ENCODE results near the gene NRG2.

The NRG2 gene

DNA sequence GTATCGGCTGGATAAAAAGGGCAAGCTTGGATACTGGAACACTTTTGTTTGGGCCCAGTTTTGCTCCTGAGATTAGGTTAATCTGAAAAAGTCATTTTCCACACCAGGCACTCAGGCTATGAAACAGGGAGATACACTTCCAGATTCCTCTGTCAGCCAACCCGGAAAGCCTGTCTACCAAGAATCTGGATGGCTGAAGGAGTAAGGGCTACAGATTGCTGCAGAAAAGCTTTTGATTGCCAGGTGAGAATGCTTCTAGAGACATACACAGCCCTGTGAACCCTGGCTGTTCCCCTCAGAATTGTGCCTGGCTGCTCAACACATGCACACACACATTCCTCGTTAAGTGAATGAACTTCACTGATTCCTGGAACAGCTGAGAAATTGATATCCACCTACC is 133.1 kb downstream of the NRG2 start:
- H2AFZ ChIP-seq: no peak overlapping the region
- H3K27me3 ChIP-seq (ENCODE audit: control insufficient read depth, insufficient read depth, low read length): peaks cover under 1% of the 10 kb centered on the region
- no peak overlapping the region for H3K9ac ChIP-seq
- peaks cover 4% of the 10 kb centered on the region for H3K4me1 ChIP-seq
- no peaks in the 10 kb centered on the region for H3K9me3 ChIP-seq (ENCODE audit: control insufficient read depth, low read length)
- no peak overlapping the region for H3K4me2 ChIP-seq (ENCODE audit: low read length)
- no peak overlapping the region for H3K4me3 ChIP-seq (ENCODE audit: low read depth, low read length)
- no peaks in the 10 kb centered on the region for H3K79me2 ChIP-seq
- H3K36me3 ChIP-seq (ENCODE audit: control insufficient read depth, insufficient read depth, low read length): no peaks in the 10 kb centered on the region
- H3K27ac ChIP-seq: no peak overlapping the region
- TF ChIP-seq, protein P1, sequence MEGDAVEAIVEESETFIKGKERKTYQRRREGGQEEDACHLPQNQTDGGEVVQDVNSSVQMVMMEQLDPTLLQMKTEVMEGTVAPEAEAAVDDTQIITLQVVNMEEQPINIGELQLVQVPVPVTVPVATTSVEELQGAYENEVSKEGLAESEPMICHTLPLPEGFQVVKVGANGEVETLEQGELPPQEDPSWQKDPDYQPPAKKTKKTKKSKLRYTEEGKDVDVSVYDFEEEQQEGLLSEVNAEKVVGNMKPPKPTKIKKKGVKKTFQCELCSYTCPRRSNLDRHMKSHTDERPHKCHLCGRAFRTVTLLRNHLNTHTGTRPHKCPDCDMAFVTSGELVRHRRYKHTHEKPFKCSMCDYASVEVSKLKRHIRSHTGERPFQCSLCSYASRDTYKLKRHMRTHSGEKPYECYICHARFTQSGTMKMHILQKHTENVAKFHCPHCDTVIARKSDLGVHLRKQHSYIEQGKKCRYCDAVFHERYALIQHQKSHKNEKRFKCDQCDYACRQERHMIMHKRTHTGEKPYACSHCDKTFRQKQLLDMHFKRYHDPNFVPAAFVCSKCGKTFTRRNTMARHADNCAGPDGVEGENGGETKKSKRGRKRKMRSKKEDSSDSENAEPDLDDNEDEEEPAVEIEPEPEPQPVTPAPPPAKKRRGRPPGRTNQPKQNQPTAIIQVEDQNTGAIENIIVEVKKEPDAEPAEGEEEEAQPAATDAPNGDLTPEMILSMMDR (IDR thresholded peaks at IDR 0.05): no peak

DNA sequence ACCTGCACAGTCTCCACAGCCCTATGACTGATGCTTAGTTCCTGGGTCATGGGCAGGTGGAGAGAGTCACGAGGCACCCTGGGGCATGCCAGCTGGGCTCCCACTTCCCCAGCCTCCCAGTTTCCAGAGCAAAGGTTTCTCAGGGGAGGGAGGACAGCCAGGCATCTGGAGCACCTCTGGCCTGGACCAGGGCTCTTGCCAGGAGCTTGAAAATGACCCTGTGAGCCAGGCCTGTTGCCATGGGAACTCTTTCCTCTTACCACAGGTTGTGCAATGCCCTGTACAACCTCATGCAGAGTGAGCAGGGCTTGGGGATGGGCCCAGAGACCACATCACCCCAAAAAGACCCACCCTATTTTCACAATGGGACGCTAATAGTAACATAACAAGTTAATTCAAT is 134.3 kb downstream of the NRG2 start:
- H3K79me2 ChIP-seq: peaks cover 2% of the 10 kb centered on the region
- peaks cover 11% of the 10 kb centered on the region for H3K4me1 ChIP-seq
- no peaks in the 10 kb centered on the region for H3K9me3 ChIP-seq (ENCODE audit: control insufficient read depth, low read length)
- H3K36me3 ChIP-seq (ENCODE audit: control insufficient read depth, insufficient read depth, low read length): no peaks in the 10 kb centered on the region
- no peak overlapping the region for H3K4me2 ChIP-seq (ENCODE audit: low read length)
- H3K27ac ChIP-seq: no peak overlapping the region
- no peak overlapping the region for H3K9ac ChIP-seq
- TF ChIP-seq, protein P1 (IDR thresholded peaks at IDR 0.05): no peak
- peaks cover 7% of the 10 kb centered on the region for H3K27me3 ChIP-seq (ENCODE audit: control insufficient read depth, insufficient read depth, low read length)
- H2AFZ ChIP-seq: no peak overlapping the region
- no peak overlapping the region for H3K4me3 ChIP-seq (ENCODE audit: low read depth, low read length)

DNA sequence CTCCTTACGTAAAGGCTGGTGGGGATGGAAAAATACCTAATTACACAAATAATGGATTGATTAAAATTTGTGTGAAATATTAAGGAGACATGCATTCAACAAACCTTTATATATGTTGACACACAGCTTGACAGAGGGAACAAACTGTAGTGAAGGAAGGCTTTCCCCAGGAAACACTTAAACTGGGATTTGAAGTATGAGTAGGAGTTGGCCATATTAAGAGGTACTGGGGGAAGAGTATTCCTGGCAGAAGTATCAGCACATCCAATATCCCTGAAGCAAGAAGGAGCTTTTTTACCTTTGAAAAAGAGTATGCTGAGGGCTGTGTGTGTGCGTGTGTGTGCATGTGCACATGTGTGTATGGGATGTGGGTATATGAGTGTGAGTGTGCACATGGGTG is 136.4 kb downstream of the NRG2 start:
- TF ChIP-seq, protein P1 (IDR thresholded peaks at IDR 0.05): no peak
- H2AFZ ChIP-seq: no peak overlapping the region
- H3K4me3 ChIP-seq (ENCODE audit: low read depth, low read length): no peak overlapping the region
- H3K79me2 ChIP-seq: peaks cover 13% of the 10 kb centered on the region
- peaks cover 7% of the 10 kb centered on the region for H3K27me3 ChIP-seq (ENCODE audit: control insufficient read depth, insufficient read depth, low read length)
- H3K4me1 ChIP-seq: peaks cover 11% of the 10 kb centered on the region
- H3K4me2 ChIP-seq (ENCODE audit: low read length): no peak overlapping the region
- H3K27ac ChIP-seq: no peak overlapping the region
- H3K36me3 ChIP-seq (ENCODE audit: control insufficient read depth, insufficient read depth, low read length): no peaks in the 10 kb centered on the region
- H3K9me3 ChIP-seq (ENCODE audit: control insufficient read depth, low read length): no peaks in the 10 kb centered on the region
- H3K9ac ChIP-seq: no peak overlapping the region

DNA sequence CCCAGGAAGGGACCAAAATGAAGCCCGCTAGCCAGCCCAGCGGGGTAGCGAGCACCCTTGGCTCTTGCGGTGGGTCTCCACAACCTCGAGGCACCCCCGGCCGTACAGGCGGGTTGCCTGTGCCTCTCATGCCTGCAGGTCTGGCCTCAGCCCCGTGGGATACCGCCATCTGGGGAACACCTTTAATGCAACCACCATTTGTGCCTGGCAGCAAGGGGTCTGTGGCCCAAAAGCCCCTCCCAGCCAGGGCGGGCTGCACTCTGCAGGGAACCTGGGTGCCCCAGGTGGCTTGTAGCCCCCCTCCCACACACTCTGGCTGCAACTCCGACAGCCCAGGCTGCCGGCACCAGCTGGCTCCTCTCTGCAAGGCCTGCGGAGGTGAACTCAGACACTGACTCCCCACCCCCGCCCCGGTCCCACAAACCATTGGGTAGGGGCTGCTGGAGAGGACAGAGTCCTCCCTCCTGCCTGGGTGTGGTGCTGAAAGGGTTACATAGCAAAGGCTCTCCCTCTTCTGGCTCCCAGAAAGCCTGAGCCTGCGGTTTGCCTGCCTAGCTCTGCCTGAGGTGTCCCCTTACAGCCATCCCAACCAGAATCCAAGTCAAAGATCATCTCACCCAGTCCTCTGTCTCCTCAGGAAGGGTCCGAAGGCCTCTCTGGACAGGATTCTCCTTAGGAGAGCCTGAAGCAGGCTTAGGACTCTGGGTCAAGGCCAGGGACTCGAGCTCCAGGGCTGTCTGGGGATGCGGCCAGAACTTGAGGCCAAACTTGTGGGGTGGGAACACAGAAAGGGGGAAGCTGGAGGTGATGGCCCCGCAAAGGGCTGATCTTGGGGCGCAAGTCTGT is 138.1 kb downstream of the NRG2 start:
- H3K4me2 ChIP-seq (ENCODE audit: low read length): no peak overlapping the region
- TF ChIP-seq, protein P1 (IDR thresholded peaks at IDR 0.05): no peak
- H3K79me2 ChIP-seq: peaks cover 13% of the 10 kb centered on the region
- H3K9ac ChIP-seq: no peak overlapping the region
- H3K27me3 ChIP-seq (ENCODE audit: control insufficient read depth, insufficient read depth, low read length): peaks cover 7% of the 10 kb centered on the region
- peaks cover 11% of the 10 kb centered on the region for H3K4me1 ChIP-seq
- no peaks in the 10 kb centered on the region for H3K9me3 ChIP-seq (ENCODE audit: control insufficient read depth, low read length)
- H3K4me3 ChIP-seq (ENCODE audit: low read depth, low read length): no peak overlapping the region
- H2AFZ ChIP-seq: peak overlapping the region; percentile 63
- H3K27ac ChIP-seq: no peak overlapping the region
- H3K36me3 ChIP-seq (ENCODE audit: control insufficient read depth, insufficient read depth, low read length): no peaks in the 10 kb centered on the region

DNA sequence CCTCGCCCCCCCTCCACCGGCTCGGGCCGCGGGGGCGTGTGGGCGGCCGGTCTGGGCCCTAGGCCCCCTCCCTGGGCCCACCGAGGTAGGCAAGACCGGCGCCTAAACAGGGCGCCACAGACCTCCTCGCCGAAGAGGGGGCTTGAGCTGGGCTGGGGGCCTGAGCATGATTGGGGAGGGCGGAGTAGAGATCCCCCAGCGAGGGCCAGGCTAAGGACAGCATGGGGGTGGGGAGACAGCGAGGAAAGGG is 138.6 kb downstream of the NRG2 start:
- Histone ChIP-seq H3K4me1 (peaks cover 11% of the 10 kb centered on the region), H3K27ac (no peak overlapping the region), H3K79me2 (peaks cover 13% of the 10 kb centered on the region), H3K9me3 (ENCODE audit: control insufficient read depth, low read length) (no peaks in the 10 kb centered on the region), H2AFZ (peak overlapping the region; percentile 63), H3K4me3 (ENCODE audit: low read depth, low read length) (peak overlapping the region; percentile 7), H3K9ac (no peak overlapping the region), H3K27me3 (ENCODE audit: control insufficient read depth, insufficient read depth, low read length) (peaks cover 7% of the 10 kb centered on the region), H3K4me2 (ENCODE audit: low read length) (peak overlapping the region; percentile 41), H3K36me3 (ENCODE audit: control insufficient read depth, insufficient read depth, low read length) (no peaks in the 10 kb centered on the region)
- TF ChIP-seq, protein P1 (IDR thresholded peaks at IDR 0.05): no peak

All from parathyroid adenoma (tissue), 2 donors.